Adrenal gland (tissue), 5 donors: ENCODE measurements around the gene OTOS.

Experiments
- CTCF ChIP-seq, 6 experiments: fragments of 450-650 bp in 4 of 6; fragments of 200-600 bp in 2 of 6; sonication (generic) in 1 of 6; IDR thresholded peaks; 1 replicate in 5 of 6; 2 replicates in 1 of 6; pipeline versions ENCODE4 v1.5.1 to v1.8.0; 2016 to 2021; ENCODE audit warnings: antibody characterized with exemption in 6 of 6, mild to moderate bottlenecking in 2 of 6, moderate library complexity in 1 of 6
- POLR2A ChIP-seq, 2 donors: fragments of 450-650 bp; IDR thresholded peaks; one replicate each; pipeline ENCODE4 v1.6.1; 2017; ENCODE audit warnings: antibody characterized with exemption in 2 of 2, mild to moderate bottlenecking in 2 of 2, moderate library complexity in 1 of 2
- donor health status: DM: no; HTN: no; CAD: no.

GRCh38 chr2:240127191-240127750 is 13.2 kb downstream of the OTOS start:
- TF ChIP-seq CTCF (IDR thresholded peaks at IDR 0.05) (no peak), POLR2A (IDR thresholded peaks at IDR 0.05) (no peak)
